Caco-2 (cell line): Measurements from ENCODE around the gene SBF2. TPM values are rescaled to one million over a fixed set of nuclear protein-coding genes. Genes with fewer than 3 reads are reported as not detected.

Experiments used
- BruUV-seq: library from RNA; stranded (reverse); fragments of 400-500 nt; replicated peaks from 2 replicates; lab custom pipeline; 2021; lab: Mats Ljungman, UMichigan
- CTCF ChIA-PET: fragments of 300-600 bp; sonication (Branson Sonifier 250); formaldehyde crosslinking; loops from one replicate; lab custom pipeline; 2022; ENCODE audit warnings: antibody characterized with exemption; lab: Charles Lee
- POLR2A ChIA-PET: fragments of 300-600 bp; sonication (Branson Sonifier 250); formaldehyde crosslinking; loops from one replicate; lab custom pipeline; 2022; ENCODE audit warnings: antibody characterized with exemption; lab: Charles Lee
- DNase-seq, 2 experiments: peaks; one replicate each; pipeline versions ENCODE4 v3.0.0 to v3.0.0-alpha.2; 2020 to 2022
- H3K27me3 ChIP-seq: replicated peaks from 2 replicates; pipeline ENCODE4 v1.6.0; 2011; ENCODE audit warnings: low read length; ENCODE audit not compliant: control insufficient read depth, insufficient read depth
- H3K36me3 ChIP-seq: 2 replicates; pipeline ENCODE4 v1.5.1; 2011; ENCODE audit warnings: low read length; ENCODE audit not compliant: control insufficient read depth, insufficient read depth
- H3K4me1 ChIP-seq: fragments of 250-450 bp; sonication (Bioruptor Pico); 2 replicates; pipeline ENCODE4 v1.5.1; 2020; ENCODE audit warnings: mild to moderate bottlenecking
- H3K4me3 ChIP-seq: 2 replicates; pipeline ENCODE4 v1.5.1; 2011; ENCODE audit warnings: low read depth, mild to moderate bottlenecking, control low read depth, low read length
- H3K9me3 ChIP-seq: fragments of 250-450 bp; sonication (Bioruptor Pico); 2 replicates; pipeline ENCODE4 v1.5.1; 2020; ENCODE audit warnings: mild to moderate bottlenecking, moderate library complexity
- H3K27ac Mint-ChIP-seq: one replicate; pipeline ENCODE4 v1.8.0; 2022; ENCODE audit warnings: mixed read lengths; ENCODE audit not compliant: unreplicated experiment
- H3K27me3 Mint-ChIP-seq: one replicate; pipeline ENCODE4 v1.8.0; 2022; ENCODE audit warnings: mixed read lengths; ENCODE audit not compliant: insufficient read depth, unreplicated experiment
- H3K36me3 Mint-ChIP-seq: one replicate; pipeline ENCODE4 v1.8.0; 2022; ENCODE audit warnings: mild to moderate bottlenecking, mixed read lengths; ENCODE audit not compliant: insufficient read depth, unreplicated experiment
- H3K4me1 Mint-ChIP-seq: one replicate; pipeline ENCODE4 v1.8.0; 2022; ENCODE audit warnings: low read depth, mixed read lengths; ENCODE audit not compliant: unreplicated experiment
- H3K4me3 Mint-ChIP-seq: one replicate; pipeline ENCODE4 v1.8.0; 2022; ENCODE audit warnings: mild to moderate bottlenecking, moderate library complexity, mixed read lengths; ENCODE audit not compliant: unreplicated experiment
- H3K9me3 Mint-ChIP-seq: one replicate; pipeline ENCODE4 v1.8.0; 2022; ENCODE audit warnings: mixed read lengths; ENCODE audit not compliant: unreplicated experiment
- intact Hi-C: fragments of 100-400 bp; cut with micrococcal nuclease; formaldehyde crosslinking; loops from one replicate; pipeline ENCODE4 v1.10.0; 2022; ENCODE audit not compliant: unreplicated experiment
- total RNA-seq: library from RNA; stranded (reverse); gene quantifications from 2 replicates; pipeline ENCODE4 v1.2.3, GENCODE V29; 2022
- TF ChIP-seq, protein P1 (sequence below), 2 experiments: fragments of 200-600 bp in 1 of 2; IDR thresholded peaks; 1 replicate in 1 of 2; 2 replicates in 1 of 2; pipeline versions ENCODE4 v1.5.1 to v1.8.0; 2011 to 2022; ENCODE audit warnings: antibody characterized with exemption in 1 of 2, control low read depth in 1 of 2, inconsistent platforms in 1 of 2, low read depth in 1 of 2, low read length in 1 of 2, mild to moderate bottlenecking in 1 of 2, moderate library complexity in 1 of 2; ENCODE audit not compliant: insufficient read depth in 1 of 2, severe bottlenecking in 1 of 2, unreplicated experiment in 1 of 2

The SBF2 gene
- total RNA-seq, 1 experiment from 2014 or later = 72.2 TPM

DNA sequence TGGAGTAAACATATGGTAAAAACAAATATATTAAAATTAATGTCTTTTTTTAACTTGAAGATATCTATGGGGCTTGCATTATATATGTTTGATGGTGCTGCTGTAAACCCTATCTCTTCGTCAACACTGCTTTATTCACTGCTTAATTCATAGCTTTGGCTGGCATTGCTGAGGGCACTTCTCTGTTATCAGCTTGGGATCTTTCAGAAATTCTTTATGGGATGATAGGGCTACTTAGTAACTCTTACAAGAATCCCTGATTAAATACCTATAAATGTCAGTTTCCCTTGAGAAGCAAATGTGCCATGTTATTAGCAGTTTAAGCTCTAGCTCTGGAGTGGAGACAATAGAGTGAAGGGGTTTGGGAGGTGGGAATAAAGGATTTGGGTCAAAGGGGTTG lies 517.8 kb downstream of the SBF2 start:
- H3K27me3 ChIP-seq = no peaks in the 10 kb centered on the region
- Mint-ChIP-seq H3K9me3 (no peaks in the 10 kb centered on the region), H3K27me3 (no peaks in the 10 kb centered on the region), H3K4me1 (peaks cover 14% of the 10 kb centered on the region), H3K36me3 (peaks cover 26% of the 10 kb centered on the region), H3K4me3 (no peak overlapping the region), H3K27ac (no peak overlapping the region)
- DNase-seq = no peak
- intact Hi-C loops = loop anchor here (10.0 kb wide), 1 partner anchor 349 kb away; no protein-coding TSS in a partner anchor
- TF ChIP-seq, protein P1, sequence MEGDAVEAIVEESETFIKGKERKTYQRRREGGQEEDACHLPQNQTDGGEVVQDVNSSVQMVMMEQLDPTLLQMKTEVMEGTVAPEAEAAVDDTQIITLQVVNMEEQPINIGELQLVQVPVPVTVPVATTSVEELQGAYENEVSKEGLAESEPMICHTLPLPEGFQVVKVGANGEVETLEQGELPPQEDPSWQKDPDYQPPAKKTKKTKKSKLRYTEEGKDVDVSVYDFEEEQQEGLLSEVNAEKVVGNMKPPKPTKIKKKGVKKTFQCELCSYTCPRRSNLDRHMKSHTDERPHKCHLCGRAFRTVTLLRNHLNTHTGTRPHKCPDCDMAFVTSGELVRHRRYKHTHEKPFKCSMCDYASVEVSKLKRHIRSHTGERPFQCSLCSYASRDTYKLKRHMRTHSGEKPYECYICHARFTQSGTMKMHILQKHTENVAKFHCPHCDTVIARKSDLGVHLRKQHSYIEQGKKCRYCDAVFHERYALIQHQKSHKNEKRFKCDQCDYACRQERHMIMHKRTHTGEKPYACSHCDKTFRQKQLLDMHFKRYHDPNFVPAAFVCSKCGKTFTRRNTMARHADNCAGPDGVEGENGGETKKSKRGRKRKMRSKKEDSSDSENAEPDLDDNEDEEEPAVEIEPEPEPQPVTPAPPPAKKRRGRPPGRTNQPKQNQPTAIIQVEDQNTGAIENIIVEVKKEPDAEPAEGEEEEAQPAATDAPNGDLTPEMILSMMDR (IDR thresholded peaks at IDR 0.05; ENCODE audit: insufficient read depth in 1 of 2, low read depth in 1 of 2, low read length in 1 of 2, severe bottlenecking in 1 of 2, unreplicated experiment in 1 of 2) = no peak
- BruUV-seq = no TSS peak
- H3K4me1 ChIP-seq = peaks cover 33% of the 10 kb centered on the region
- no peaks in the 10 kb centered on the region for H3K9me3 ChIP-seq
- H3K4me3 ChIP-seq = no peak overlapping the region
- H3K36me3 ChIP-seq = peaks cover 3% of the 10 kb centered on the region; the same call in 1 of the 2 replicates
- CTCF ChIA-PET = no interaction called here
- POLR2A ChIA-PET = no interaction called here

DNA sequence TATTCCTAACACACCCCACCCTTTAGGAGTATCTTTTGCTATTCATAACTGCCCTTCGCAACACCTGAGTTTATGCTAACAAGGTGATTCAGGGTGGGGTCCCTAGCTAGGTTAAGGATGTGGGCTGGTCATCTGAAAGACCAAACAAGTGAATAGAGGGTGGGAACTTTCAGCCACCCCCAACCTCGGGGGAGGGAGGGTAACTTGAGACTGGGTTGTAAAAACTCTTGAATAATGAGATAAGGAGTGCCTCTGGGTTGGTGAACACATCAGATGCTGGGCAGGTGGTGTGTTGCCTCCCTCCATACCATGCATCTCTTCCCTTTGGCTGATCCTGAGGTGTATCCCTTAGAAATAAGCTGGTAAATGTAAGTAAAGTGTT lies 518.6 kb downstream of the SBF2 start:
- no peak for DNase-seq
- H3K27me3 Mint-ChIP-seq = no peaks in the 10 kb centered on the region

DNA sequence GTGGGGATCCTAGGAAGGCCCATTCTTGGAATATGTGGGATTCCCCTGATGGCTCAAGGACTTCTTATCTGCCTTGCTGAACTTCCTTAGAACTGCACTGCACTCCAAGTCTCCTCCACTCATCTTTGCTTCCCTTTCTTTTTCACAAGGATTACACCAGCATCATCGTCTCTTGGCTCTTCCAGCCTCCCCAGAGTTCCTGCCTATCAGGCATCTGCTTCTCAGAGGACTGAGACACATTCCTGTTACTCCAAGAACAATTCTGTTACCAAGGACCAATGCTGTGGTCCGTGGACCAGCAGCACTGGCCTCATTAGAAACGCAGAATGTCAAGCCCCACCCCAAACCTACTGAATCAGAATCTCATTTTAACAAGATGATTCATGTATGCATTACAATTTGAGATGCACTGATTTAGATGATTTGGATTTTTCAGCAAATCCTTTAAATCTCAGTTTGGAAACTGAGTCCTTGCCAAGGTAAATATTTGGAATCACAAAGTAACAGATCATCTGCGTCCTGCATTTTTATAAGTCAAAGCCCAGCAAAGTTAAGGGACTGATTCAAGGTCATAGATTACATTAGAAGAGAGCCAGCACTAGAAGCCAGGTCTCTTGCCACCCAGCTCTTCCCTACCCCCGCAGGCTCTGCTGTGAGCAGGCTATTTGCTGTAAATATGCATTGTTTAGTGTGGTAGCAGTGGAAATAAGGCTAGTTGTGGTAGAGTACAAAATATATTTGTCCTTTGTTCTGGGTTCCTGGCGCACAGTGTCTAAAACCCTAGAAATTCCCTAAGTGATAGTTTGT lies 519.2 kb downstream of the SBF2 start:
- Mint-ChIP-seq H3K27me3 (no peaks in the 10 kb centered on the region), H3K36me3 (peaks cover 12% of the 10 kb centered on the region), H3K4me1 (peaks cover 14% of the 10 kb centered on the region), H3K4me3 (no peak overlapping the region), H3K27ac (no peak overlapping the region), H3K9me3 (no peaks in the 10 kb centered on the region)
- TF ChIP-seq, protein P1 (IDR thresholded peaks at IDR 0.05; ENCODE audit: insufficient read depth in 1 of 2, low read depth in 1 of 2, low read length in 1 of 2, severe bottlenecking in 1 of 2, unreplicated experiment in 1 of 2) = no peak
- no peak overlapping the region for H3K4me3 ChIP-seq
- no peaks in the 10 kb centered on the region for H3K9me3 ChIP-seq
- ChIA-PET CTCF (no interaction called here), POLR2A (no interaction called here)
- no peaks in the 10 kb centered on the region for H3K36me3 ChIP-seq
- no peaks in the 10 kb centered on the region for H3K27me3 ChIP-seq
- H3K4me1 ChIP-seq = peaks cover 33% of the 10 kb centered on the region
- no TSS peak for BruUV-seq
- no peak for DNase-seq
- intact Hi-C loops = loop anchor here (10.0 kb wide), 1 partner anchor 350 kb away; no protein-coding TSS in a partner anchor

More for the DNA sequence above, 518.6 kb downstream of the SBF2 start:
- Histone ChIP-seq H3K27me3 (no peaks in the 10 kb centered on the region), H3K9me3 (no peaks in the 10 kb centered on the region), H3K4me3 (no peak overlapping the region), H3K36me3 (peaks cover 3% of the 10 kb centered on the region; the same call in 1 of the 2 replicates), H3K4me1 (peaks cover 33% of the 10 kb centered on the region)
- Mint-ChIP-seq H3K4me3 (no peak overlapping the region), H3K27ac (no peak overlapping the region), H3K36me3 (peaks cover 18% of the 10 kb centered on the region), H3K4me1 (peaks cover 14% of the 10 kb centered on the region), H3K9me3 (no peaks in the 10 kb centered on the region)
- POLR2A ChIA-PET = no interaction called here
- BruUV-seq = no TSS peak
- TF ChIP-seq, protein P1 (IDR thresholded peaks at IDR 0.05; ENCODE audit: insufficient read depth in 1 of 2, low read depth in 1 of 2, low read length in 1 of 2, severe bottlenecking in 1 of 2, unreplicated experiment in 1 of 2) = no peak
- intact Hi-C loops = loop anchor here (10.0 kb wide), 1 partner anchor 349 kb away; no protein-coding TSS in a partner anchor
- CTCF ChIA-PET = no interaction called here
